ENCODE data around the gene PLD3.
"Not testable (repeated sequence)": the region's sequence is repeated elsewhere in the genome, so short reads cannot be mapped to it uniquely, and the experiment has no call there.

Gene PLD3

DNA sequence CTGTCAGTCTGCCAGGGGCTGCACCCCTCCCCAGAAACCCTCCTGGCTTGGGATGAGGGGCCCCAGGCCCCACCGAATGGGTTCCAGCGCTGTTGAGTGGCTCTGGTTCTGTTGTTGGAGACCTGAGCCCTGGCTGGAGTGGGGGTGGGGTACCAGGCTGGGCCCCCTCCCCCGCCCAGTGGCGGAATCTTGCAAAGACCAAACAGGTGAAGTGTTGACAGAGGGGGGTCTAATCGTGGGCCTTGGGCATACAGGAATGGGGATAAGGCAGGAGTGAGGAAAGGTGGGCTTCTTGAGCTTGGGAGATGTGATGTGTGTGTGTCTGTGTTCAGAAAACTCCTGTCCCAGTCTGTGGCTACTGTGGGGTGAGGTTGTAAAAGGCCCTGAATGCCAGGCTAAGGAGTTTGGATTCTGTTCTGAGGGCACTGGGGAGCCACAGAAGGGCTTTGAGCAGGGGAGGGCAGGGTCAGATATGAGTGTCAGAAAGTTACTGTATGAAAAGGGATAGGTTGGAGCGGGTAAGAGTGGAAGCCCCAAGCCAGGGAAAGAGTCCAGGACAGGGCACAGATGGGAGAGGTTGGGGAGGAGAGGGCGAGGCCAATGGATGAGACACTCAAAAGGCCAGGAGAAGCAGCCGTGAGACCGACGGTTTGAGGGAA lies 41.7 kb downstream of the PLD3 start, which contains the start of gene HIPK4:
HIPK4 (minus strand) TSS at position 98 of the 659 bp plus-strand sequence. CDS start 279 bp downstream, outside the sequence.
- no peak for DNase-seq

- no peak for DNase-seq
Measured at GRCh38 chr19:40392123-40392522, 43.6 kb downstream of the PLD3 start.

- DNase-seq = no peak
Measured at GRCh38 chr19:40392894-40393517, 44.5 kb downstream of the PLD3 start.

- no peak for DNase-seq
Measured at GRCh38 chr19:40393894-40394815, 45.7 kb downstream of the PLD3 start.

- DNase-seq = no peak
Measured at GRCh38 chr19:40394816-40395210, 46.3 kb downstream of the PLD3 start.

- DNase-seq = no peak
Measured at GRCh38 chr19:40395956-40396355, 47.5 kb downstream of the PLD3 start.

- no peak for DNase-seq
Measured at GRCh38 chr19:40396886-40397567, 48.5 kb downstream of the PLD3 start.

DNA sequence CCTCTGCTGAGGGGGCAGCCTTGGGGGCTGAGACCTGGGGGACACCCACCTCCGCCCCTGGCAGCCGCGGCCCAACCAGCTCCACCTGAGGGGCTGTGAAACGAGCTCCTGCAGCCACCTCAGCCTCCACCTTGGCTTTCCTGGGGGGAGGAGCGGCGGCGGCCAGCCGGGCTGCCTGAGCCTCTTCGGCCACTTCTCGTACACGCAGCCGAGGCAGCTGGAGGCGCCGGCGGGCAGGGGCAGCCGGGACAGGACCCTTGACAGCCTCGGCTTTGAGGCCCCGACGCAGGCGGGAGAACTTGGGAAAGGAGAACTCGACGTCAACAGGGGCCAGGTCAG lies 49.0 kb downstream of the PLD3 start:
- DNase-seq = no peak

DNA sequence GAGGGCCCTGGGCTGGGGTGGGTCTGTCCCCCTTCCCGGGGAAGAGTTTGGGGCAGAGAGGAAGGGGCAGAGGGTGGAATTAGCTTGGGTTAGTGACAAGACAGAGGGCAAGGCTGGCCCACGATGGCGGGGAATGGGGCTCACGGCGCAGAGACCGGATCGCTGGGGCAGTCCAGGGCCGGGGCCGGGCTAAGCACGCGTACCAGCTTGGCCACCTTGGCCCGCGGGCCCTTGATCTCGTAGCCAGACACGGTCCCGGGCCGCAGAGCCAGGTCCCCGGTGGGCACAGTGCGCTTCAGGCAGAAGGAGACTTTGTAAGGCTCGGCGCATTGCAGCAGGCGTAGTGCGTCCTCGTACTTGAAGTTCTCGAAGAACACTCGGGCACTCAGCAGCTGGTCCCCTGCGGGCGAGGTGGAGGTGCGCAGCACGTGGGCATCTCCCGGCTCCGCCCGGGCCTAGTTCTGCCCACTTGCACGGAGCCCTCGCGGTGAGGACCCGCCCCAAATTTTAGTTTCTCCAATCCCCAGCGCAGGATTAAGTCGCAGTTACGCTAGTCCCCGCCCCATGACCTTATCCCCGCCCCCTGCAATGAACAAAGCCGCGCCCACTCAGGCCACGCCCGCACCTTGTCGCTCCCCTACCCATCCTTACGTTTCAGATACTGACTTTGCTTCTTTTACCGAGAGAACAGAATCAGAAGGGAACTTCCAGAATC lies 50.1 kb downstream of the PLD3 start:
- peak; percentile 21 for DNase-seq

- peak; percentile 23 for DNase-seq
Measured at GRCh38 chr19:40400559-40400958, 52.1 kb downstream of the PLD3 start.

DNA sequence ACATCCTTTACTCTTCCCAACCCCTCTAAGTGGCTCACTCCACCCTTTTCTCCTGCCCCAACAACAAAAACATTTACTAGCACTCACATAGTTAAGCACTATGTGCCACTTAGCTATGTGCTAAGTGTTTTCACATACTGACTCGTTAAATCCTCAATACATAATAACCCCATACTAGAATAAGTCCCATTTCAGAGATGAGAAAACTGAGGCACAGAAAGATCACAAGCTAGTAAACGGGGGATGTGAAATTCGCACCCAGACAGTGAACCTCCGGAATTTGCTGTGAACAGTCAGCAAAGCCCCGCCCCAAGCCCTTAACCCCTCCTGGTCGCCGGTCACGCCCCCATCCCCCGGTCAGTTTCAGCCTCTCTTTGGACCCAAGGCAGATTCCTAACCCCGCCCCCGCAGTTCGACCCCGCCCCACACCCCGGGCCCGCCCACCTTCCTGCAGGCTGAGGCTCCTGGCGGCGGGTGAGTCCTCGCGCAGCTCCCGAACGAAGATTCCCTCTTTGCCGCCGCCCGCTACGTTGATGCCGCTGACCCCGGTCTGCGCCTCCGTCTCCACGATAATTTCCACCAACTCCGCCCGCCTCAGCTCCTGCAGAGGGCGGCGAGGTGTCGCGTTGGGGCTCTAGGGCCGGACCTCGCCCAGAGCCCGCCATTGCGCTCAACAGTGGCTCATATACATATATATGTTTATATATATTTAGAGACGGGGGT lies 54.9 kb downstream of the PLD3 start:
- DNase-seq = peak; percentile 87

GRCh38 chr19:40407714-40408597 lies 59.5 kb downstream of the PLD3 start:
- no peak for DNase-seq

DNA sequence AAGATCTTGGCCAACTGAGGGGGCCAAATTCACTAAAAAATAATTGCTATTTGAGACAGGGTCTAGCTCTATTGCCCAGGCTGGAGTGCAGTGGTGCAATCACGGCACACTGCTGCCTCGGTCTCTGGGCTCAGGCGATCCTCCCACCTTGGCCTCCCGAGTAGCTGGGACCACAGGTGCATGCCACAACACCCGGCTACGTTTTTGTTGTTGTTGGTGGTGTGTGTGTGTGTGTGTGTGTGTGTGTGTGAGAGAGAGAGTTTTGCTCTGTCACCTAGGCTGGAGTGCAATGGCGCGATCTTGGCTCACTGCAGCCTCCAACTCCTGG lies 60.1 kb downstream of the PLD3 start:
- DNase-seq = not testable (repeated sequence)

DNA sequence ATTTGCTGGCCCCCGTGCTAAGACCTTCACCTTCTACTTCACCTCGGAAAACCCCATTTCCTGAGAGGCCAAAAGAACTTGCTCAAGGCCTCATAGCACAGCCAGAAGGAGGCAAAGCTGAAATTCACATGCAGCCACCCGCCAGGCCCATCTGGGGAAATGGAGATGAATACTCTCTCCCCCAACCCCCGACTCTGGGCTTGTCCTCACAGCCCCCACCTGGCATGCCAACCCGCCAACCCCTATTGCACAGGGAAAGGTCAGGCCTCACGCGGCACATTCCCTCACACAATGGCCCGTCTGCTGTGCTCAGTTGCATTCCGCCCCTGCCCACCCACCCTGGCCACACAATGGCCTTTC lies 61.5 kb downstream of the PLD3 start:
- DNase-seq = no peak

- no peak for DNase-seq
Measured at GRCh38 chr19:40411125-40411842, 62.8 kb downstream of the PLD3 start.

DNA sequence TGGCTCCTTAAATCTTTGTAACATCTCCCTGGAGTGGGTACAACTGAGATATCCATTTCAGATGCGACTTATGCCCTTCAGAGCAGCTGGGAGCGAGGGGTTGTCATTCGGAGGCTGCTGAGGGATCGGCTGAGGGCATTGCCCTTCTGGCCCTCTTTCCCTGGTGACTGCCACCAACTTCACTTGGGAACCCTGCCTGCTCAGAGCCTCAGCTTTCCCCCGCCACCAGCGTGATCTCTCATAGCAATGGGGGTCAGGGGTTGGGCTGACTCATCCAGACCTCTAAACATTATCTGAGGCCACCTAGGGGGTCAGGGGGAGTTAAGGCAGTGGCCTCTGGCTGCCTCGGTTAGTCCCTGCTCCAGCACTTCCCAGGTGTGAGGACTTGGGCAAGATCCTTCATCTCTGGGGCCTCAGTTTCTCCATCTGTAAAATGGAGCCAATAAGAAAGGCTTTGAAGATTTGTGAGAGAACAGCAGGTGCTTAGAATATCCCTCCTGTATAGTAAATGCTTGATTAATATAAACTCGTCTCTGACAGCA lies 63.5 kb downstream of the PLD3 start:
- DNase-seq = no peak

GRCh38 chr19:40412866-40413265 lies 64.4 kb downstream of the PLD3 start:
- no peak for DNase-seq

GRCh38 chr19:40413291-40413845 lies 64.9 kb downstream of the PLD3 start, which contains the start of gene PRX:
Gene PRX, minus strand, starts transcription at chr19:40413378. Its CDS starts 5,446 bp downstream, at chr19:40407932.
- no peak for DNase-seq

All from fibroblast of skin of back (primary cell).